GM18907 (cell line): ENCODE data around the gene PSPN.

ENCODE experiments used
- ATAC-seq: cut with Tn5 transposase; IDR thresholded peaks from one replicate; pipeline ENCODE4 v1.9.1; 2021; ENCODE audit warnings: mild to moderate bottlenecking, moderate library complexity; ENCODE audit not compliant: unreplicated experiment

The PSPN gene

GRCh38 chr19:6333439-6333838 lies 42.3 kb downstream of the PSPN start, which contains the start of gene ACER1:
Gene ACER1, minus strand, starts transcription at chr19:6333612. Its CDS starts 61 bp downstream, at chr19:6333551.
- ATAC-seq, result no peak

GRCh38 chr19:6326815-6327214 lies 48.9 kb downstream of the PSPN start:
- ATAC-seq, result no peak

- ATAC-seq, result no peak
Measured at GRCh38 chr19:6325614-6326013, 50.1 kb downstream of the PSPN start.
